ENCODE measurements around the gene EEF2K. TPM values are rescaled to one million over a fixed set of nuclear protein-coding genes. Genes with fewer than 3 reads are reported as not detected.

The EEF2K gene
- total RNA-seq, 2 donors from 2014 or later = 9.8 to 15.8 TPM

GRCh38 chr16:22184615-22184968, 21.5 kb upstream of the EEF2K start:
- Mint-ChIP-seq H3K36me3 (ENCODE audit: low read depth) (no peaks in the 10 kb centered on the region), H3K27me3 (ENCODE audit: insufficient read depth) (peaks cover 7% of the 10 kb centered on the region), H3K9me3 (no peaks in the 10 kb centered on the region), H3K4me3 (no peak overlapping the region), H3K4me1 (peaks cover 8% of the 10 kb centered on the region), H3K27ac (no peak overlapping the region)
- no peaks in the 10 kb centered on the region for H3K4me1 ChIP-seq (ENCODE audit: control insufficient read depth, insufficient read depth, low read length)
- no peaks in the 10 kb centered on the region for H3K9me3 ChIP-seq (ENCODE audit: control insufficient read depth, low read length)
- peaks cover 7% of the 10 kb centered on the region for H3K27me3 ChIP-seq (ENCODE audit: control insufficient read depth, insufficient read depth, low read length, poor library complexity, severe bottlenecking)
- no peak overlapping the region for H3K9ac ChIP-seq (ENCODE audit: extremely low read depth, low read length, poor library complexity, severe bottlenecking)
- no peak overlapping the region for H3K4me3 ChIP-seq (ENCODE audit: low read length)
- no peak for TF ChIP-seq CTCF (conservative IDR thresholded peaks at IDR 0.05)
- no peak overlapping the region for H3K27ac ChIP-seq (ENCODE audit: low read depth, low read length)
- H3K36me3 ChIP-seq (ENCODE audit: control insufficient read depth, insufficient read depth, low read length) = no peaks in the 10 kb centered on the region
- DNase-seq = no peak
- WGBS, 2 experiments (ENCODE audit: insufficient coverage in 1 of 2, insufficient read length in 1 of 2) = 90 to 96% methylated on average over 4 to 6 of the region's 6 CpGs

- peaks cover 10% of the 10 kb centered on the region for H3K27me3 ChIP-seq (ENCODE audit: control insufficient read depth, insufficient read depth, low read length, poor library complexity, severe bottlenecking)
- Mint-ChIP-seq H3K4me3 (no peak overlapping the region), H3K36me3 (ENCODE audit: low read depth) (no peaks in the 10 kb centered on the region), H3K27me3 (ENCODE audit: insufficient read depth) (no peaks in the 10 kb centered on the region), H3K4me1 (peaks cover 9% of the 10 kb centered on the region), H3K9me3 (no peaks in the 10 kb centered on the region), H3K27ac (no peak overlapping the region)
- DNase-seq = peak; percentile 88
- H3K27ac ChIP-seq (ENCODE audit: low read depth, low read length) = no peak overlapping the region
- H3K36me3 ChIP-seq (ENCODE audit: control insufficient read depth, insufficient read depth, low read length) = no peaks in the 10 kb centered on the region
- peak; percentile 79 for TF ChIP-seq CTCF (conservative IDR thresholded peaks at IDR 0.05)
- no peaks in the 10 kb centered on the region for H3K9me3 ChIP-seq (ENCODE audit: control insufficient read depth, low read length)
- H3K4me3 ChIP-seq (ENCODE audit: low read length) = no peak overlapping the region
- no peak overlapping the region for H3K9ac ChIP-seq (ENCODE audit: extremely low read depth, low read length, poor library complexity, severe bottlenecking)
- WGBS, 2 experiments (ENCODE audit: insufficient coverage in 1 of 2, insufficient read length in 1 of 2) = 43 to 71% methylated on average over 2 to 3 of the region's 3 CpGs
- no peaks in the 10 kb centered on the region for H3K4me1 ChIP-seq (ENCODE audit: control insufficient read depth, insufficient read depth, low read length)
These were observed 19.6 kb upstream of the EEF2K start for GRCh38 chr16:22186517-22186916.

- no peaks in the 10 kb centered on the region for H3K9me3 ChIP-seq (ENCODE audit: control insufficient read depth, low read length)
- Mint-ChIP-seq H3K9me3 (no peaks in the 10 kb centered on the region), H3K27ac (no peak overlapping the region), H3K4me1 (peaks cover 19% of the 10 kb centered on the region), H3K27me3 (ENCODE audit: insufficient read depth) (peaks cover 2% of the 10 kb centered on the region), H3K4me3 (no peak overlapping the region), H3K36me3 (ENCODE audit: low read depth) (no peaks in the 10 kb centered on the region)
- H3K27me3 ChIP-seq (ENCODE audit: control insufficient read depth, insufficient read depth, low read length, poor library complexity, severe bottlenecking) = peaks cover 10% of the 10 kb centered on the region
- H3K9ac ChIP-seq (ENCODE audit: extremely low read depth, low read length, poor library complexity, severe bottlenecking) = no peak overlapping the region
- WGBS, 2 experiments (ENCODE audit: insufficient coverage in 1 of 2, insufficient read length in 1 of 2) = 93 to 98% methylated on average over 2 of the region's 2 CpGs
- DNase-seq = no peak
- no peak overlapping the region for H3K4me3 ChIP-seq (ENCODE audit: low read length)
- no peak overlapping the region for H3K27ac ChIP-seq (ENCODE audit: low read depth, low read length)
- H3K4me1 ChIP-seq (ENCODE audit: control insufficient read depth, insufficient read depth, low read length) = no peaks in the 10 kb centered on the region
- no peak for TF ChIP-seq CTCF (conservative IDR thresholded peaks at IDR 0.05)
- no peaks in the 10 kb centered on the region for H3K36me3 ChIP-seq (ENCODE audit: control insufficient read depth, insufficient read depth, low read length)
These were observed 17.8 kb upstream of the EEF2K start for GRCh38 chr16:22188267-22188594.

Measured in endodermal cell (in vitro differentiated cells).